Neutrophil (primary cell): ENCODE data around the gene LZTR1.

Experiments
- H3K27ac ChIP-seq: fragments of 200-600 bp; sonication (generic); 2 replicates; pipeline ENCODE4 v1.5.1; 2016; ENCODE audit warnings: mild to moderate bottlenecking, moderate library complexity
- H3K27me3 ChIP-seq: fragments of 200-600 bp; sonication (generic); 2 replicates; pipeline ENCODE4 v1.6.0; 2016; ENCODE audit warnings: mild to moderate bottlenecking
- H3K36me3 ChIP-seq: fragments of 200-600 bp; sonication (generic); 2 replicates; pipeline ENCODE4 v1.5.1; 2017
- H3K4me1 ChIP-seq, 2 experiments: fragments of 200-600 bp in 1 of 2; sonication (generic) in 1 of 2; 1 replicate in 1 of 2; 2 replicates in 1 of 2; pipeline versions ENCODE4 v1.5.1 to v1.6.1; 2013 to 2016; ENCODE audit warnings: low read depth in 1 of 2, low read length in 1 of 2, mild to moderate bottlenecking in 1 of 2, moderate library complexity in 1 of 2; ENCODE audit not compliant: control insufficient read depth in 1 of 2, insufficient read depth in 1 of 2
- H3K4me3 ChIP-seq, 2 experiments: fragments of 200-600 bp in 1 of 2; sonication (generic) in 1 of 2; 1 replicate in 1 of 2; 2 replicates in 1 of 2; pipeline ENCODE4 v1.5.1; 2013 to 2016; ENCODE audit warnings: low read depth in 1 of 2, low read length in 1 of 2, mild to moderate bottlenecking in 1 of 2, moderate library complexity in 1 of 2
- H3K9me3 ChIP-seq: fragments of 200-600 bp; sonication (generic); 2 replicates; pipeline ENCODE4 v1.5.1; 2016
- CTCF ChIP-seq: fragments of 200-600 bp; sonication (generic); IDR thresholded peaks from 2 replicates; pipeline ENCODE4 v1.5.1; 2016; ENCODE audit warnings: antibody characterized with exemption

The LZTR1 gene

GRCh38 chr22:21022507-21022906 lies 40.4 kb downstream of the LZTR1 start:
- Histone ChIP-seq H3K4me1 (no peaks in the 10 kb centered on the region), H3K4me3 (no peak overlapping the region), H3K27me3 (peaks cover 7% of the 10 kb centered on the region), H3K36me3 (no peaks in the 10 kb centered on the region), H3K9me3 (no peaks in the 10 kb centered on the region), H3K27ac (no peak overlapping the region)
- no peak for TF ChIP-seq CTCF

- peaks cover 7% of the 10 kb centered on the region for H3K27me3 ChIP-seq
- no peaks in the 10 kb centered on the region for H3K4me1 ChIP-seq
- no peak overlapping the region for H3K27ac ChIP-seq
- H3K9me3 ChIP-seq = no peaks in the 10 kb centered on the region
- H3K36me3 ChIP-seq = no peaks in the 10 kb centered on the region
- no peak overlapping the region for H3K4me3 ChIP-seq
- TF ChIP-seq CTCF = no peak
Observed at GRCh38 chr22:21022955-21023614, 41.0 kb downstream of the LZTR1 start.

GRCh38 chr22:21025266-21025665 lies 43.2 kb downstream of the LZTR1 start:
- H3K4me1 ChIP-seq = no peaks in the 10 kb centered on the region
- no peak overlapping the region for H3K27ac ChIP-seq
- TF ChIP-seq CTCF = no peak
- H3K9me3 ChIP-seq = no peaks in the 10 kb centered on the region
- H3K27me3 ChIP-seq = peaks cover 10% of the 10 kb centered on the region
- no peak overlapping the region for H3K4me3 ChIP-seq
- no peaks in the 10 kb centered on the region for H3K36me3 ChIP-seq

GRCh38 chr22:21025763-21026755 lies 44.0 kb downstream of the LZTR1 start:
- Histone ChIP-seq H3K27me3 (peaks cover 18% of the 10 kb centered on the region), H3K9me3 (no peaks in the 10 kb centered on the region), H3K36me3 (no peaks in the 10 kb centered on the region), H3K27ac (no peak overlapping the region), H3K4me1 (no peaks in the 10 kb centered on the region), H3K4me3 (no peak overlapping the region)
- TF ChIP-seq CTCF = no peak

GRCh38 chr22:21026783-21027692 lies 44.9 kb downstream of the LZTR1 start:
- Histone ChIP-seq H3K4me3 (no peak overlapping the region), H3K4me1 (no peaks in the 10 kb centered on the region), H3K27ac (no peak overlapping the region), H3K36me3 (no peaks in the 10 kb centered on the region), H3K27me3 (peaks cover 28% of the 10 kb centered on the region), H3K9me3 (no peaks in the 10 kb centered on the region)
- TF ChIP-seq CTCF = no peak
